ENCODE results near the gene NEGR1. TPM values are rescaled to one million over a fixed set of nuclear protein-coding genes. Genes with fewer than 3 reads are reported as not detected.

Gene NEGR1
- total RNA-seq, 4 donors from 2014 or later: 4.6 to 5.7 (median 5.0) TPM

DNA sequence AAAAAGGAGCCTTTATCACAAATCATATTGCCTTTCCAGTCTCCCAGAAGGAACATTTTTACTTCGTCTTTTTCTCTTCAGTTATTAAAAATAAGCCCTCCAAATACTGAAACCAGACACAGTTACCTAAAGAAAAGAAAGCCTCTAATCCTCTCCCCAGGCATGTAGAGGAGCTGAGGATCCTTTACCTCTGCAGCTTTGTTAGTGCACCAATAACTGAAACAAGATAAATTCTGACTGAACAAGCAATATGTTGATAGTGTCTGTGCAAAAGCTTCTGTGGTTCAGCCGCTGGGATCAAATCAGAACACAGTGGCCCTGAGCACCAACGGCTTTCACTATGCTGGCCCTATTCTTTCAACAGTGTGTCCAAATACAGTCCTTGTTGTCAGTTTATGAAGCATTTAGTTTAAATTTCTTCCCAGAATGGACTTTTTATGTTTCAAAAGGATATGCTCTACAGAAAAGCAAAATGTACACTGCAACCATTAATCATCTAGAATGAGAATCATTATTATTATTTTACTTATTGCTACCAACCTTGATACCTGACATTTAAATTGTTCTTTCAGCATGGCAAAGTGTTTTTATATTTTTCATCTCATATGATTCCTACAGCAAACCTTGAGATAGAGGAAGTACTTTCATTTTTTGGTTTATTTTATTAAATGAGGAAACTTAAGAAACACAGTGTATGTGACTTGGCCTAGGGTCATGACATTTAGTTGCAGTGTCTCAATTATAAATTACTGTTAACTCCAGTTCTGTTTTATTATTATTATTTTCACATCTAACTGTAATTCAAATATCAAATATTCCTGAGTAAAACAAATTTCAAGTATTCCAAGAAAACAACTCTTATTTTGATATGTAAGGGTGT is 217.9 kb downstream of the NEGR1 start:
- Histone ChIP-seq H3K4me3 (no peak overlapping the region), H3K27me3 (no peaks in the 10 kb centered on the region), H3K27ac (no peak overlapping the region), H3K36me3 (no peaks in the 10 kb centered on the region), H3K4me1 (no peaks in the 10 kb centered on the region), H3K9me3 (no peaks in the 10 kb centered on the region)
- intact Hi-C loops (cut with DNase I; ENCODE audit: low total_unique reads) (no loop called here), in situ Hi-C loops (cut with MboI; ENCODE audit: low sequenced_read_pairs in 4 of 4) (no loop called here)
- TF ChIP-seq, protein P1, sequence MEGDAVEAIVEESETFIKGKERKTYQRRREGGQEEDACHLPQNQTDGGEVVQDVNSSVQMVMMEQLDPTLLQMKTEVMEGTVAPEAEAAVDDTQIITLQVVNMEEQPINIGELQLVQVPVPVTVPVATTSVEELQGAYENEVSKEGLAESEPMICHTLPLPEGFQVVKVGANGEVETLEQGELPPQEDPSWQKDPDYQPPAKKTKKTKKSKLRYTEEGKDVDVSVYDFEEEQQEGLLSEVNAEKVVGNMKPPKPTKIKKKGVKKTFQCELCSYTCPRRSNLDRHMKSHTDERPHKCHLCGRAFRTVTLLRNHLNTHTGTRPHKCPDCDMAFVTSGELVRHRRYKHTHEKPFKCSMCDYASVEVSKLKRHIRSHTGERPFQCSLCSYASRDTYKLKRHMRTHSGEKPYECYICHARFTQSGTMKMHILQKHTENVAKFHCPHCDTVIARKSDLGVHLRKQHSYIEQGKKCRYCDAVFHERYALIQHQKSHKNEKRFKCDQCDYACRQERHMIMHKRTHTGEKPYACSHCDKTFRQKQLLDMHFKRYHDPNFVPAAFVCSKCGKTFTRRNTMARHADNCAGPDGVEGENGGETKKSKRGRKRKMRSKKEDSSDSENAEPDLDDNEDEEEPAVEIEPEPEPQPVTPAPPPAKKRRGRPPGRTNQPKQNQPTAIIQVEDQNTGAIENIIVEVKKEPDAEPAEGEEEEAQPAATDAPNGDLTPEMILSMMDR (IDR thresholded peaks at IDR 0.05 in 4 of 5, conservative IDR thresholded peaks at IDR 0.05 in 1 of 5): no peak
- TF ChIP-seq POLR2A (IDR thresholded peaks at IDR 0.05): no peak
- no peak for ATAC-seq
- no peak for DNase-seq

DNA sequence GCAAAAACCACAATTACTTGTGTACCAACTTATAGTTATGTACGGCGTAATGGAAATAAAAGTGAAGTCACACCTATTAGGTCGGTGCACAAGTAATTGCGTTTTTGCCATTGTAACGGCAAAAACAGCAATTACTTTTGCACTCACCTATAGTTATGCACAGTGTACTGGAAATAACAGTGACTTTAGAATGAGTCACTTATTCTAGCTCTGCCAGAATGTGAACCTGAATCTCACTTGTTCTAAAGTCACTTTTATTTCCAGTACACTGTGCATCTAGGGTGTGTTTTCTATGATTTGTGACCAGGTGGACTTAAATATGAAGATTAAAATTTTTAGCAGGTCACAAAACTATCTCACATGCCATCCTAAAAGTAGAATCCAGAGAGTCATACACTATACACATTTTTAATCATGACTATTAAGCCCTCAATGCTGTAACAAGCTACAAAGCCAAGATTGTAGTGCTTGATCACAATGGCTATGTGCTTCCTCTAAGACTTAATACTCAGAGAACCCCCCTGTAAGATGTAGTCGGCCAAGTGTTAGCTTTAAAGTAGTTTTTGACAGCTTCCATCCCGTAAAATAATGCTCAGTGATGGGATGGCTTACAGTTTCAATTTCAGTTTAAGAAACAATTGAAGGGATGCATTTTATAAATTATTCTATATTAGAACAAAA is 218.8 kb downstream of the NEGR1 start:
- ATAC-seq: no peak
- DNase-seq: no peak
- Histone ChIP-seq H3K27me3 (no peaks in the 10 kb centered on the region), H3K36me3 (no peaks in the 10 kb centered on the region), H3K9me3 (no peaks in the 10 kb centered on the region), H3K27ac (no peak overlapping the region), H3K4me1 (no peaks in the 10 kb centered on the region), H3K4me3 (no peak overlapping the region)
- in situ Hi-C loops (cut with MboI; ENCODE audit: low sequenced_read_pairs in 4 of 4): no loop called here
- TF ChIP-seq POLR2A (IDR thresholded peaks at IDR 0.05): no peak
- TF ChIP-seq, protein P1 (IDR thresholded peaks at IDR 0.05 in 4 of 5, conservative IDR thresholded peaks at IDR 0.05 in 1 of 5): no peak
- intact Hi-C loops (cut with DNase I; ENCODE audit: low total_unique reads): no loop called here

DNA sequence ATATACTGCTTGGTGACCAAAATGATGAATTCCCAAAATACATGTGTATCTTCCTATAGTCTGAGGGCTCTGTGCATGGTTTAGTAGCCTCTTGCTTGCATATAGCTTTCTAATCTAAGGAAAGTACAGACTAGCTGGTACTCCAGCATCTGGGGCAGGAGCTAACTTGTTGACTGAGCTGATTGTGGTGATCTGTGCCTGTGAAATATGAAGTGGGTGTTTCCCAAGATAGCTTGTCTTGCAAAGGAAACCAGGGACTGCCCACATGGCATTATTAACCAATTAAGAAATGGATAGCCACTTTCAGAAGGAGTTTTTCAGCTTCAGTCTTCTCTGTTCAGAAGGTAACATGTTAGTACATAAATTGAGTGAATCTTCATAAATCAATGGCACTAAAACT is 219.8 kb downstream of the NEGR1 start:
- DNase-seq (no peak), ATAC-seq (no peak)
- TF ChIP-seq, protein P1 (IDR thresholded peaks at IDR 0.05 in 4 of 5, conservative IDR thresholded peaks at IDR 0.05 in 1 of 5): no peak
- no peak for TF ChIP-seq POLR2A (IDR thresholded peaks at IDR 0.05)
- no peaks in the 10 kb centered on the region for H3K9me3 ChIP-seq
- no peak overlapping the region for H3K4me3 ChIP-seq
- no peaks in the 10 kb centered on the region for H3K36me3 ChIP-seq
- intact Hi-C loops (cut with DNase I; ENCODE audit: low total_unique reads) (no loop called here), in situ Hi-C loops (cut with MboI; ENCODE audit: low sequenced_read_pairs in 4 of 4) (no loop called here)
- H3K27me3 ChIP-seq: no peaks in the 10 kb centered on the region
- H3K27ac ChIP-seq: no peak overlapping the region
- no peaks in the 10 kb centered on the region for H3K4me1 ChIP-seq

DNA sequence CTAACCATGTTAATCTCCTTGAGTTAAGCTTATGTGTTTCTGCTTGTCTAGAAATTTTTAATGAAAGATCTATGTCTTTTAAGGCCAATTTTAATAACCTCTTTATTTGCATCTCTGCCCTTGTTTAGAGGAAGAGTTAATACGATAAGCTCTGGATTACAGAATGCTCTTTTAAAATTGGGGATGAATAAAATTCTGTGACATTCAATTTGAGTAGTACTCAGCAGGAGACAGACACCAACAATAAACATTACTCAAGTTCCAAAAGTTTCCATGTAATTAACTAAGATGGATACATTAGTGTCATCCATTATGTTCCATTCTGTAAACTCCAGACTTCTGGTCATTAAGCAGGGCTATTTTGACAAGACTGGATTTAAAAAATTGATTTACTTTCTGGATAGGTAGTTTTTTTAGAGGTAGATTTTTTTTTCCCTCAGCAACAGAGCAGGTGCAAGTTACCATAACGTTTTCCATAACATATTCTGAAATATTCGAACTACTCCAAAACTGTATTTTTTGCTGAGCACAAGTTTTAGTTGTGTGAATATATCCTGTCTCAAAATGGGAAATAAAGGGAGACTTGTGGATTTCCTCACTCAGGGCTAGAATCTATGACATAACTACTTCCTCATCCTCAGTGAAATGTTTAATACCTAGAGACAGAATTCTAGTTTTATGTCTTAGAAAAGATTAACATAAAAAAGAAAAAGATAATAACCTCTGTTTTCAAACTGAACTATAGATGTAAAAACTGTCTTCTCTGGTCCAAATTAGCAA is 221.7 kb downstream of the NEGR1 start:
- Histone ChIP-seq H3K9me3 (no peaks in the 10 kb centered on the region), H3K36me3 (no peaks in the 10 kb centered on the region), H3K27me3 (no peaks in the 10 kb centered on the region), H3K4me3 (no peak overlapping the region), H3K4me1 (no peaks in the 10 kb centered on the region), H3K27ac (no peak overlapping the region)
- intact Hi-C loops (cut with DNase I; ENCODE audit: low total_unique reads) (no loop called here), in situ Hi-C loops (cut with MboI; ENCODE audit: low sequenced_read_pairs in 4 of 4) (no loop called here)
- TF ChIP-seq, protein P1 (IDR thresholded peaks at IDR 0.05 in 4 of 5, conservative IDR thresholded peaks at IDR 0.05 in 1 of 5): no peak
- no peak for TF ChIP-seq POLR2A (IDR thresholded peaks at IDR 0.05)
- DNase-seq: no peak
- ATAC-seq: no peak
